GM18505 (cell line): ENCODE data around the gene DCDC2C.

ENCODE experiments used
- ATAC-seq: cut with Tn5 transposase; IDR thresholded peaks from one replicate; pipeline ENCODE4 v1.9.1; 2021; ENCODE audit not compliant: unreplicated experiment
- POLR2A ChIP-seq: IDR thresholded peaks from 4 replicates; pipeline ENCODE4 v1.6.1; 2011; ENCODE audit warnings: borderline replicate concordance; ENCODE audit not compliant: insufficient read depth, insufficient read length; ENCODE audit errors: extremely low read depth

Gene DCDC2C

DNA sequence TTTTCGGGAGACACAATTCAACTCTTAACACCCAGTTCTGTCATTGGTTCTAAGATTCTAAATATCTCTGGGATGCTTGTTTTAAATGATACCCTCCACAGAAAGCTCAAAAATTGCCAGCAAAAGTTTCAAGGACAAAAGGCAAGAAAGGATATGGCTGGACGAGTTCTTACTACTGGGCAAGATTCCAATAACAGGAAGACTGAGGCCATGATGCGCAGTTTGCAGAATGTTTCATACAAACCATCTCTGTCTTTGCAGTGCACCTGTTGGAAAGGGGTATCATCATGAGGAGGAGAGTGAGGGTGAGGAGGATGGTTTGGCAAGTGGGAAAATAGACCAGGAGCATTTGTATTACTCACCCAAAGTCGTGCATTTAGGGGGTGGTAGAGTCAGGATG lies 172.8 kb downstream of the DCDC2C start:
- ATAC-seq: no peak
- no peak for TF ChIP-seq POLR2A

DNA sequence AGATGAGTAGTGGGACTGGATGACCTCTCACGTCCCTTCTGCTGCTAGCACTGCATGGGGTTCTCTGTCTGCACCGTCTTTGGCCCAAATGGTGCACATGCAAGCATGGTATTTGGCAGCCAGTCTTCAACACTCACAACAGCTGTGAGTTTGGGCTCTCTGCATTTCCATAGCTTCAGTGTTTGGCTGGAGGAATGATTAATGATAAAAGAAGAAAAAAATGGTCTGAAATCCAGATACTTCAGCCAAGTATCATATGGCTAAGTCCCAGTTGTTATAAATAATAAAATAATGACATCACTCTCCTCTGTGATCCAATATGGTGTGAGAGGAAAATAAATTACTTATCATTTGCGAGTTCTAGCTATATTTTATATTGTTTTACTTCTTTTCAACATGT lies 173.3 kb downstream of the DCDC2C start:
- ATAC-seq: no peak
- no peak for TF ChIP-seq POLR2A

DNA sequence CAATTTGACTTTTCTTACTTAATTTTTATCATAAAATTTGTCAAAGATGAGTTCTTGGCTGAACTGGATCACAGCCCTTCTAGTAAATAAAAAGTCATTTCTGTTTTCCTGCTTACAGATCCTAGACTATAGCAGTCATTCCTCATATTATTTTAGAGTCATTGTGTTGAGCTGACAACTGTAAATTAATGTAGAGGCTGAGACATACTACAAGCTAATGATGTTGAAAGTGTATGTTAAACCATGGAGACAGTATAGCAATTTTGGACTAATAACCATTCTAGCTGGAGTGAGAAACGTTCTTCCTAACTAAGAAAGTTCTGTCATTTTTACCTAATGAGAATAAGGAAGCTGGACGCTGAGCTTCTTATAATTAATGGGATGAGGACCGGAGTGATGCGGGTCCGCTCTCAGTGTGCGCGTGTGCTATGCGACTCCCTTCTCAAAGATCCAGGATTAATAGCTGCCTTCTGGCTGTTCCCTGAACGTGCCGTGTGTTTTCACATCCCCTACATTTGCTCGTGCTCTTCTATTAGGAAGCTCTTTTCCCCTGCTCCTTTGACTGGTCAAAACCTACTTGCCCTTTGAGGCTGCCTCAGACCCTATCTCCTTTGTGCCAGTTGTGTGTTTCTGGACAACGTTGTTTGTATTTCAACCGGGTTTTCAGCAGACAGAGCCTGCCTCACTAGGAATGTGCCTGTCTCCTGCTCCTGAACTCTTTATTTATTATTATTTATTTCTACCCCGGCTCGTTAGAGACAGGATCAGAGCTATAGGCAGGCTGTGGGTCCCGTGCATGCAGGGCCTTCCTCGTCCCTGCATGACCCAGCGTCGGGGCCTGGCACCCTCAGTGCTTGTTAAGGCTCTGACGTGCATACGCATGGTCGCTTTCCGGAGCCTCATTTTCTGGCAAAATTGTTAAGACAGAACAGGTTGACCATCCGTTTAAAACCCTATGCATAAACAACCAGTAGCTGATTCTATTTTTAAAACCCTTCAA lies 182.6 kb downstream of the DCDC2C start:
- no peak for ATAC-seq
- TF ChIP-seq POLR2A: no peak

DNA sequence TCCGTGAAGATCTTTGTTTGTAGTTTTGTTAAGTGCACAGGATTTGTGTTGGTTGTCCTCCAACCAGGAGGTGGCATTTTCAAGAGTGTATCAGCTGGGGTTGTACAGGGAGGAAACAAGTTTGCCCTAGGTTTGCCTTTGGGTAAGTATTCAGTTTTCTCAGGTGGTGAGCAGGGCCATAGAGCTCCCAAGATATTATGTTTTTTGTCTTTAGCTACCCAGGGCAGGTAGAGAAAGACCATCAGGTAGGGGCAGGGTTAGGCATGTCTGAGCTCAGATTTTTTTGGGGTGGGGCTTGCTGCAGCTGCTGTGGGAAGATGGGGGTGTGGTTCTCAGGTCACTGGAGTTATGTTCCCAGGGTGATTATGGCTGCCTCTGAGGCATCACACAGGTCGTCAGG lies 191.6 kb downstream of the DCDC2C start:
- no peak for TF ChIP-seq POLR2A

More for the DNA sequence above, 191.6 kb downstream of the DCDC2C start:
- ATAC-seq: no peak
